PC-3 (cell line): ENCODE measurements around the gene KRTAP2-2. TPM values are rescaled to one million over a fixed set of nuclear protein-coding genes. Genes with fewer than 3 reads are reported as not detected.
"Not testable (repeated sequence)": the region's sequence is repeated elsewhere in the genome, so short reads cannot be mapped to it uniquely, and the experiment has no call there.

Experiments
- ATAC-seq: fragments of 200-7000 bp; cut with Tn5 transposase; 2 replicates; pipeline ENCODE4 v1.9.1; 2020; ENCODE audit warnings: mild to moderate bottlenecking, moderate library complexity
- BruUV-seq: library from RNA; stranded (reverse); fragments of 400-500 nt; replicated peaks from 2 replicates; lab custom pipeline; 2021; lab: Mats Ljungman, UMichigan
- CTCF ChIA-PET: fragments of 300-600 bp; sonication (Branson Sonifier 250); formaldehyde crosslinking; loops from one replicate; lab custom pipeline; 2022; ENCODE audit warnings: antibody characterized with exemption; lab: Charles Lee
- POLR2A ChIA-PET: fragments of 300-600 bp; sonication (Branson Sonifier 250); formaldehyde crosslinking; loops from one replicate; lab custom pipeline; 2022; ENCODE audit warnings: antibody characterized with exemption; ENCODE audit not compliant: unreplicated experiment; lab: Charles Lee
- DNase-seq: peaks from one replicate; pipeline ENCODE4 v3.0.0-alpha.2; 2015
- H2AFZ ChIP-seq: fragments of 300-600 bp; sonication (generic); 2 replicates; pipeline ENCODE4 v1.6.0; 2016; ENCODE audit warnings: antibody characterized with exemption, low read length
- H3F3A ChIP-seq: fragments of 300-600 bp; sonication (generic); one replicate; pipeline ENCODE4 v1.6.0; 2017; ENCODE audit warnings: antibody characterized with exemption, low read length, control low read depth, mild to moderate bottlenecking; ENCODE audit not compliant: unreplicated experiment
- H3K27ac ChIP-seq: fragments of 300-600 bp; sonication (generic); 2 replicates; pipeline ENCODE4 v1.5.1; 2016; ENCODE audit warnings: mild to moderate bottlenecking, low read length
- H3K27me3 ChIP-seq: fragments of 300-600 bp; sonication (generic); 2 replicates; pipeline ENCODE4 v1.6.1; 2016; ENCODE audit warnings: low read length, mixed read lengths
- H3K36me3 ChIP-seq: fragments of 300-600 bp; sonication (generic); 2 replicates; pipeline ENCODE4 v1.6.1; 2016; ENCODE audit warnings: low read depth, mixed run types, low read length, mixed read lengths
- H3K4me1 ChIP-seq: fragments of 300-600 bp; sonication (generic); 2 replicates; pipeline ENCODE4 v1.5.1; 2016; ENCODE audit warnings: low read length; ENCODE audit not compliant: insufficient read depth
- H3K4me2 ChIP-seq: fragments of 300-600 bp; sonication (generic); 2 replicates; pipeline ENCODE4 v1.6.0; 2016; ENCODE audit warnings: low read length
- H3K4me3 ChIP-seq: fragments of 300-600 bp; sonication (generic); 2 replicates; pipeline ENCODE4 v1.5.1; 2016; ENCODE audit warnings: mild to moderate bottlenecking, low read length, mixed read lengths
- H3K79me2 ChIP-seq: fragments of 300-600 bp; sonication (generic); 2 replicates; pipeline ENCODE4 v1.6.1; 2017; ENCODE audit warnings: low read length, mixed read lengths
- H3K9ac ChIP-seq: fragments of 300-600 bp; sonication (generic); 2 replicates; pipeline ENCODE4 v1.6.0; 2016; ENCODE audit warnings: mild to moderate bottlenecking, low read length
- H3K9me2 ChIP-seq: fragments of 300-600 bp; sonication (generic); replicated peaks from 2 replicates; pipeline ENCODE4 v1.6.1; 2016; ENCODE audit warnings: mixed run types, low read length, mixed read lengths
- H3K9me3 ChIP-seq: fragments of 300-600 bp; sonication (generic); 2 replicates; pipeline ENCODE4 v1.6.1; 2016; ENCODE audit warnings: low read length, mixed read lengths
- H4K20me1 ChIP-seq: fragments of 300-600 bp; sonication (generic); 2 replicates; pipeline ENCODE4 v1.6.1; 2016; ENCODE audit warnings: low read length, mixed read lengths
- CTCF ChIP-seq: fragments of 300-600 bp; sonication (generic); conservative IDR thresholded peaks from 2 replicates; pipeline ENCODE4 v1.5.1; 2017; ENCODE audit warnings: antibody characterized with exemption, low read depth, mild to moderate bottlenecking, low read length
- EZH2 ChIP-seq: fragments of 300-600 bp; sonication (generic); IDR thresholded peaks from one replicate; pipeline ENCODE4 v1.6.1; 2017; ENCODE audit warnings: antibody characterized with exemption, mild to moderate bottlenecking, low read length; ENCODE audit not compliant: unreplicated experiment
- EZH2phosphoT487 ChIP-seq: fragments of 300-600 bp; sonication (generic); IDR thresholded peaks from 2 replicates; pipeline ENCODE4 v1.6.1; 2018; ENCODE audit warnings: mild to moderate bottlenecking, antibody characterized with exemption, low read length, borderline replicate concordance
- intact Hi-C: fragments of 100-400 bp; cut with micrococcal nuclease; formaldehyde crosslinking; loops from 2 replicates; pipeline ENCODE4 v1.9.0; 2023
- total RNA-seq: library from RNA; depleted of rRNA; stranded (reverse); fragments of >200 nt; gene quantifications from 2 replicates; pipeline ENCODE4 v1.2.3, GENCODE V29; 2014

The KRTAP2-2 gene
- total RNA-seq, 1 experiment from 2014 or later = not detected

DNA sequence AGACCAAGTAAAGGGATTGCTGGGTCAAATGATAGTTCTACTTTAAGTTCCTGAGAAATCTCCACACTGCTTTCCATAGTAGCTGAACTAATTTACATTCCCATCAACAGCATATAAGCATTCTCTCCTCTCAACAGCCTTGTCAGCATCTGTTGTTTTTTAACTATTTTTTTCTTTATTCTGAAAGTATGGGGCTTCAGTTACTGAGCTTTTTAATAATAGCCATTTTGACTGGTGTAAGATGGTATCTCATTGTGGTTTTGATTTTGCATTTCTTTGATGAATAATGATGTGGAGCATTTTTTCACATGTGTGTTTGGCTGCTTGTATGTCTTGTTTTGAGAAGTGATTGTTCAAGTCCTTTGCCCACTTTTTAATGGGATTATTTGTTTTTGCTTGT is 2.5 kb downstream of the KRTAP2-2 start:
- POLR2A ChIA-PET = no interaction called here

GRCh38 chr17:41049110-41049509 is 5.9 kb downstream of the KRTAP2-2 start:
- POLR2A ChIA-PET = no interaction called here
- H3K9ac ChIP-seq = peak overlapping the region; percentile 10; the same call in 1 of the 2 replicates
- no peaks in the 10 kb centered on the region for H3K9me2 ChIP-seq
- TF ChIP-seq EZH2phosphoT487 = no peak
- TF ChIP-seq CTCF = no peak
- no peak for TF ChIP-seq EZH2
- H2AFZ ChIP-seq = no peak overlapping the region
- no peaks in the 10 kb centered on the region for H3K36me3 ChIP-seq
- H3K4me2 ChIP-seq = peak overlapping the region; percentile 76
- peak overlapping the region; percentile 47 for H3K4me3 ChIP-seq
- peak overlapping the region; percentile 80 for H3K27ac ChIP-seq
- no peaks in the 10 kb centered on the region for H4K20me1 ChIP-seq
- H3K79me2 ChIP-seq = no peaks in the 10 kb centered on the region
- peak; percentile 90 for ATAC-seq
- no peaks in the 10 kb centered on the region for H3K27me3 ChIP-seq
- CTCF ChIA-PET = interaction anchor here (0.5 to 0.6 kb wide), 2 partner anchors 10 to 94 kb away, joined by 3 to 6 read pairs; no protein-coding TSS in a partner anchor
- no peaks in the 10 kb centered on the region for H3K9me3 ChIP-seq
- intact Hi-C loops = no loop called here
- H3F3A ChIP-seq = peaks cover 5% of the 10 kb centered on the region
- H3K4me1 ChIP-seq = peaks cover 15% of the 10 kb centered on the region
- no TSS peak for BruUV-seq
- DNase-seq = peak; percentile 80

More for the DNA sequence above, 2.5 kb downstream of the KRTAP2-2 start:
- Histone ChIP-seq H3K4me2 (no peak overlapping the region), H3K9me2 (no peaks in the 10 kb centered on the region), H3K79me2 (no peaks in the 10 kb centered on the region), H3K4me1 (peaks cover 15% of the 10 kb centered on the region), H3F3A (peaks cover 5% of the 10 kb centered on the region), H4K20me1 (no peaks in the 10 kb centered on the region), H3K9me3 (no peaks in the 10 kb centered on the region), H2AFZ (no peak overlapping the region), H3K27me3 (no peaks in the 10 kb centered on the region), H3K9ac (no peak overlapping the region), H3K27ac (no peak overlapping the region), H3K36me3 (no peaks in the 10 kb centered on the region), H3K4me3 (no peak overlapping the region)
- no TSS peak for BruUV-seq
- CTCF ChIA-PET = no interaction called here
- intact Hi-C loops = no loop called here
- ATAC-seq (no peak), DNase-seq (no peak)
- TF ChIP-seq EZH2phosphoT487 (no peak), CTCF (no peak), EZH2 (no peak)

DNA sequence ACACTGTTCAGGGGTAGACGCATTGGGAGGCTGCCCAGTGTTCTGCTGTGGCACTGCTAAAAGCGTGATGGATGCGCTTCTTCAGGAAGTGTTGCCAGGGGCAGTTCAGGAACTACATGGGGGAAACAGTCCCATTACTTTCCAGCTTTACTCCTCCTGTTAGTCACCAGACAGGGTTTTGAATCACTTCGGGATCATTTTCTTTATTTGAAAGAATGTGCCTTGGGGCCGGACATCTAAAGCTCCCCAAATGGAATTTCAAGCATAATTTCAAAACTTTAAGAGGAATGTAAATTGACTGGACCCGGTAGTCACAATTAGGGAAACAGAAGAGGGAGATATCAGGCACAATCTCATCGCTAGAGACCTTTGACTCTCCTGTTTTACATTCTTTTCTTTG is 6.6 kb downstream of the KRTAP2-2 start:
- H3K4me3 ChIP-seq = peak overlapping the region; percentile 47
- DNase-seq = peak; percentile 78
- ATAC-seq = peak; percentile 72
- no peaks in the 10 kb centered on the region for H3K36me3 ChIP-seq
- ChIA-PET CTCF (no interaction called here), POLR2A (no interaction called here)
- H3K9me2 ChIP-seq = no peaks in the 10 kb centered on the region
- H4K20me1 ChIP-seq = no peaks in the 10 kb centered on the region
- no TSS peak for BruUV-seq
- no peaks in the 10 kb centered on the region for H3K79me2 ChIP-seq
- no peaks in the 10 kb centered on the region for H3K9me3 ChIP-seq
- no peak for TF ChIP-seq EZH2
- TF ChIP-seq EZH2phosphoT487 = no peak
- TF ChIP-seq CTCF = no peak
- peak overlapping the region; percentile 80 for H3K27ac ChIP-seq
- H3K4me2 ChIP-seq = peak overlapping the region; percentile 76
- H3K9ac ChIP-seq = peak overlapping the region; percentile 10; the same call in 1 of the 2 replicates
- H2AFZ ChIP-seq = peak overlapping the region; percentile 53; the same call in 1 of the 2 replicates
- no peaks in the 10 kb centered on the region for H3K27me3 ChIP-seq
- peaks cover 15% of the 10 kb centered on the region for H3K4me1 ChIP-seq
- peaks cover 5% of the 10 kb centered on the region for H3F3A ChIP-seq
- intact Hi-C loops = no loop called here

GRCh38 chr17:41046735-41047465 is 8.1 kb downstream of the KRTAP2-2 start, which contains the start of gene KRTAP2-1:
Gene KRTAP2-1 (minus strand): TSS chr17:41047316. CDS start chr17:41047267, 49 bp downstream.
- H3K4me3 ChIP-seq, H3K79me2 ChIP-seq, H3K9me3 ChIP-seq, BruUV-seq, H3K9ac ChIP-seq, POLR2A ChIA-PET, H4K20me1 ChIP-seq, H3F3A ChIP-seq, ATAC-seq, DNase-seq, H3K9me2 ChIP-seq, H3K36me3 ChIP-seq, H2AFZ ChIP-seq, intact Hi-C loops, CTCF ChIA-PET, H3K27me3 ChIP-seq: not testable (repeated sequence)
- Histone ChIP-seq H3K4me2 (peak within 1 kb of the TSS; percentile 76; the same call in 1 of the 2 replicates), H3K27ac (peak within 1 kb of the TSS; percentile 80), H3K4me1 (peaks cover 15% of the 10 kb centered on the region)
